Right atrium auricular region (tissue), 2 donors: ENCODE measurements around the gene FOXP1. TPM values are rescaled to one million over a fixed set of nuclear protein-coding genes. Genes with fewer than 3 reads are reported as not detected.

Experiments used
- DNase-seq: peaks from one replicate; pipeline ENCODE4 v3.0.0-alpha.2; 2019; ENCODE audit warnings: low spot score
- H3K27ac ChIP-seq, 2 donors: fragments of 200-600 bp; sonication (generic); 1 replicate in 1 of 2; 2 replicates in 1 of 2; pipeline ENCODE4 v1.5.1; 2016 to 2019
- H3K27me3 ChIP-seq, 2 donors: fragments of 200-600 bp; sonication (generic); one replicate each; pipeline versions ENCODE4 v1.5.1 to v1.6.0; 2017 to 2019
- H3K36me3 ChIP-seq: fragments of 200-600 bp; sonication (generic); one replicate; pipeline ENCODE4 v1.5.1; 2016
- H3K4me1 ChIP-seq, 2 donors: fragments of 200-600 bp; sonication (generic); one replicate each; pipeline versions ENCODE4 v1.5.1 to v1.6.0; 2017 to 2019
- H3K4me3 ChIP-seq, 2 donors: fragments of 200-600 bp; sonication (generic); 1 replicate in 1 of 2; 2 replicates in 1 of 2; pipeline ENCODE4 v1.5.1; 2017 to 2019; ENCODE audit warnings: mild to moderate bottlenecking in 1 of 2, moderate library complexity in 1 of 2
- H3K9me3 ChIP-seq, 2 donors: fragments of 200-600 bp; sonication (generic); one replicate each; pipeline ENCODE4 v1.5.1; 2019
- total RNA-seq, 2 donors: library from RNA; depleted of rRNA; stranded (reverse); fragments of >200 nt; gene quantifications; one replicate each; pipeline ENCODE4 v1.1.0, GENCODE V29; 2016
- TF ChIP-seq, protein P1 (sequence below), 2 donors: fragments of 200-600 bp; sonication (generic); IDR thresholded peaks; one replicate each; pipeline ENCODE4 v1.5.1; 2019; ENCODE audit warnings: antibody characterized with exemption in 2 of 2

FOXP1 gene
- total RNA-seq, 2 donors from 2014 or later: 39.2 to 59.0 TPM

DNA sequence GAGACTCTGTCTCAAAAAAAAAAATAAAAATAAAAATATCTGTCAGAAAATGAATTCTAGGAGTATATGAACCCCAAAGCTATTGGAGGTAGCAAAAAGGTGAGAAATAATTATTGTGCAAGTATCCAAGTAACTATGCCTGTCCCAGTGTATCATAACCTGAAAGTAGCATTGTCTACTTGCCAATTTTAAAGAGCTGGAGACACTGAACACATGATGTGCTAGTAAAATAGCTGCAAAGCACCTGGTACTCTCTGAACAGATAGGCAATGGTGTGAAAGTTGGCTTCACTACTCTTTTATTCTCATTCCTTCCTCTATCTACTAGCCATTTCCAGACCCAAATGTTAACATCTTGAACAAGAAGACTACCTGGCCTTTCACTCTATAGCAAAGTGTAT, 208.9 kb downstream of the FOXP1 start:
- TF ChIP-seq, protein P1, sequence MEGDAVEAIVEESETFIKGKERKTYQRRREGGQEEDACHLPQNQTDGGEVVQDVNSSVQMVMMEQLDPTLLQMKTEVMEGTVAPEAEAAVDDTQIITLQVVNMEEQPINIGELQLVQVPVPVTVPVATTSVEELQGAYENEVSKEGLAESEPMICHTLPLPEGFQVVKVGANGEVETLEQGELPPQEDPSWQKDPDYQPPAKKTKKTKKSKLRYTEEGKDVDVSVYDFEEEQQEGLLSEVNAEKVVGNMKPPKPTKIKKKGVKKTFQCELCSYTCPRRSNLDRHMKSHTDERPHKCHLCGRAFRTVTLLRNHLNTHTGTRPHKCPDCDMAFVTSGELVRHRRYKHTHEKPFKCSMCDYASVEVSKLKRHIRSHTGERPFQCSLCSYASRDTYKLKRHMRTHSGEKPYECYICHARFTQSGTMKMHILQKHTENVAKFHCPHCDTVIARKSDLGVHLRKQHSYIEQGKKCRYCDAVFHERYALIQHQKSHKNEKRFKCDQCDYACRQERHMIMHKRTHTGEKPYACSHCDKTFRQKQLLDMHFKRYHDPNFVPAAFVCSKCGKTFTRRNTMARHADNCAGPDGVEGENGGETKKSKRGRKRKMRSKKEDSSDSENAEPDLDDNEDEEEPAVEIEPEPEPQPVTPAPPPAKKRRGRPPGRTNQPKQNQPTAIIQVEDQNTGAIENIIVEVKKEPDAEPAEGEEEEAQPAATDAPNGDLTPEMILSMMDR (IDR thresholded peaks at IDR 0.05): no peak
- DNase-seq: no peak
- H3K9me3 ChIP-seq: no peaks in the 10 kb centered on the region
- no peaks in the 10 kb centered on the region for H3K4me1 ChIP-seq
- no peak overlapping the region for H3K27ac ChIP-seq
- H3K27me3 ChIP-seq: no peaks in the 10 kb centered on the region
- no peak overlapping the region for H3K4me3 ChIP-seq
- H3K36me3 ChIP-seq: no peaks in the 10 kb centered on the region

DNA sequence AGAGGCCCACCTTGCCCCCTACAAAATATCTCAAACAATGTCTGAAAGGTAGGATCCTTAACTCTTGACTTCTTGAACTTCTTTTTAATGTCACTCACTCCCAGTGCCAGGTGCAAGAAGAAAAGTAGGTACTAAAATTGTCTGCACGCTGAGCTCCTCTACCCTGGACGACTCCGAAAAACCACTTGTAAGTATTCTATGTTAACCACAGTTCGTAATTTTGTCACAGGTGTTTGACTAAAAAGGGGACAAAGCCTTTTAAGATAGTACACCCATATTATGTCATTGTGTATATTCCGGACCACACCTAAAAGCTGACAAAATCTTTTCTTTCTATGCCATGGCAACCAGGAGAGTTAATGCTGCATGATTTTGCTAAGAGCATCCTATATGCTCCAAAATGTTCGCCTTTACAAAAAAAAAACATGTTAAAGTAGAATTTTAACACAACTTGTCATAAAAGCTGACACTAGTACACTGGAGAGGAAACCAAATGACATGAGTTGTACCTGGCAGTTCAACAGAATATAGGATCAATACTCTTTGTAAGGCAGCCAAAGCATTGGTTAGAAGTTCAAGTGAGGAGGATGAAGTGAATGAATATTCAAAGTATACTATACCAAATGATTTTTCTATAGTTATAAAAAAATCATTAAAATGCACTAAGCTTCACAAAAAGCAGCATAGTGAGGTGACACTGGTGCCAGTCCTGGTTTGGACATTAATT, 210.5 kb downstream of the FOXP1 start:
- Histone ChIP-seq H3K9me3 (no peaks in the 10 kb centered on the region), H3K27me3 (no peaks in the 10 kb centered on the region), H3K27ac (no peak overlapping the region), H3K4me1 (no peaks in the 10 kb centered on the region), H3K4me3 (no peak overlapping the region), H3K36me3 (no peaks in the 10 kb centered on the region)
- DNase-seq: no peak
- TF ChIP-seq, protein P1 (IDR thresholded peaks at IDR 0.05): no peak

DNA sequence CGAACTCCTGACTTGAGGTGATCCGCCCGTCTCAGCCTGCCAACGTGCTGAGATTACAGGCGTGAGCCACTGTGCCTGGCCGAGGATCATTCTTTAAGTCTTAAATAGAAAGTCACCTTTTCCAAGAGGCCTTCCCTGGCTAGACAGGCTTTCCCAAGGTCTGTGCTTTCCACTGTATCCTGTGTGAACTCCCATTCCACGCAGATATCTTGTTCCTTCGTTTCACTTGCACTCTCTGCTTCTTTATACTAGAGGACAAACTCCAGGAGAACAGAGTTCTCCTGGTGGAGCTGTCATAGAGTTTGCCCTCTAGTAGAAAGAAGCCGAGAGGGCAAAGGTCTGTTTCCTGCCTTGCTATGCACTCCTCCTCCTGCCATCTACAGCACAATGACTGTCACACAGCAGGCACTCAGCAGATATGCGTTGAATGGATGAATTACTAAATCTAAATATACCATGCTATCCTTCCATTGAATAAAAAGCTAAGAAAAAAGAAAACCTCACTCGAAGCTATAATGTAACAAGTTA, 211.2 kb downstream of the FOXP1 start:
- no peaks in the 10 kb centered on the region for H3K9me3 ChIP-seq
- DNase-seq: no peak
- H3K27ac ChIP-seq: no peak overlapping the region
- H3K4me1 ChIP-seq: no peaks in the 10 kb centered on the region
- H3K36me3 ChIP-seq: no peaks in the 10 kb centered on the region
- TF ChIP-seq, protein P1 (IDR thresholded peaks at IDR 0.05): no peak
- no peak overlapping the region for H3K4me3 ChIP-seq
- H3K27me3 ChIP-seq: no peaks in the 10 kb centered on the region

DNA sequence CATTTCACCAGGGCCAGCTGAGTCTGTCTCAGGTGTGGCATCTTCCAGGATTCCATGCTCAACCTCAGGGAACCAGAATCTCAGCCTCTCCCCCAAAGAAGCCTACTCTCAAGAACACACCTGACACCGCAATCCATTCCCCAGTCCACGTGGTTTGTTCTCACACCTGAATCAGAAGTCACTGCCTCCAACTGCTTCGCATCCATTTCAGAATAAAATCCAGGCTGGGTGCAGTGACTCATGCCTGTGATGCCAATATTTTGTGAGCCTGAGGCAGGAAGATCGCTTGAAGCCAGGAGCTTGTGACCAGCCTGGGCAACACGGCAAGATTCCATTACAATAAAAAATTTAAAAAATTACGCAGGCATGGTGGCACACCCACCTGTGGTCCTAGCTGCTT, 212.2 kb downstream of the FOXP1 start:
- Histone ChIP-seq H3K27ac (no peak overlapping the region), H3K4me3 (no peak overlapping the region), H3K4me1 (no peaks in the 10 kb centered on the region), H3K27me3 (no peaks in the 10 kb centered on the region), H3K36me3 (no peaks in the 10 kb centered on the region), H3K9me3 (no peaks in the 10 kb centered on the region)
- TF ChIP-seq, protein P1 (IDR thresholded peaks at IDR 0.05): no peak
- DNase-seq: no peak

DNA sequence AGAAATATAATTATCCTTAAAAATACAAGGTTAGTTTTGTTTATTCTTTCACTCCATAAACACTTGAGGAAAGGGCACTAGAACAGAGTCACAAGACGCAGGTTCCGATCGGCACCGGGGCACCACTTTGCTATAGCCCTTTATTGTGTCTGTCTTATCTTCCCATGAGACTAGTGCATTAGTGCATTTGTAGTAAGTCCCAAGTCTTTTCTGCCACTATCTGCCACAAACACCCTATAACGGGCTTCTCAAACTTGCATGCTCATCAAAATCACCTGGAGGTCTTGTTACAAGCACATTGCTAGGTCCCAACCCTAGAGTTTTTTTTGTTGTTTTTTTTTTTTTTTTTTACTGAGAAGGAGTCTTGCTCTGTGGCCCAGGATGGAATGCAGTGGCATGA, 213.1 kb downstream of the FOXP1 start:
- no peaks in the 10 kb centered on the region for H3K9me3 ChIP-seq
- no peak overlapping the region for H3K4me3 ChIP-seq
- no peak overlapping the region for H3K27ac ChIP-seq
- H3K27me3 ChIP-seq: no peaks in the 10 kb centered on the region
- DNase-seq: no peak
- H3K4me1 ChIP-seq: no peaks in the 10 kb centered on the region
- no peaks in the 10 kb centered on the region for H3K36me3 ChIP-seq
- TF ChIP-seq, protein P1 (IDR thresholded peaks at IDR 0.05): no peak
